NCI-H82 (cell line): Measurements from ENCODE around the gene C6orf141.

Experiments
- DNase-seq: peaks from one replicate; lab custom pipeline; 2025; lab: John Stamatoyannopoulos, UW

The C6orf141 gene

GRCh38 chr6:49550492-49551077, at the start of gene C6orf141:
Gene C6orf141, plus strand, starts transcription at chr6:49550668. Its CDS starts 125 bp downstream, at chr6:49550793.
- peak; percentile 94 for DNase-seq

- DNase-seq, result peak; percentile 17
These were observed 45.8 kb upstream of the C6orf141 start for GRCh38 chr6:49504666-49505065.

- DNase-seq, result no peak
These were observed 43.8 kb upstream of the C6orf141 start for GRCh38 chr6:49506569-49507111.

- no peak for DNase-seq
These were observed 41.1 kb upstream of the C6orf141 start for GRCh38 chr6:49509342-49509741.

GRCh38 chr6:49513153-49513989, 37.1 kb upstream of the C6orf141 start:
- no peak for DNase-seq

- DNase-seq, result no peak
These were observed 35.6 kb upstream of the C6orf141 start for GRCh38 chr6:49514571-49515484.

- DNase-seq, result no peak
These were observed 34.9 kb upstream of the C6orf141 start for GRCh38 chr6:49515485-49516146.

- DNase-seq, result no peak
These were observed 34.3 kb upstream of the C6orf141 start for GRCh38 chr6:49516147-49516505.

- no peak for DNase-seq
These were observed 32.5 kb upstream of the C6orf141 start for GRCh38 chr6:49517919-49518318.

GRCh38 chr6:49519660-49520059, 30.8 kb upstream of the C6orf141 start:
- no peak for DNase-seq

GRCh38 chr6:49522710-49523593, 27.5 kb upstream of the C6orf141 start:
- DNase-seq, result no peak

- no peak for DNase-seq
These were observed 26.6 kb upstream of the C6orf141 start for GRCh38 chr6:49523901-49524300.

GRCh38 chr6:49524541-49524940, 25.9 kb upstream of the C6orf141 start:
- DNase-seq, result no peak

GRCh38 chr6:49526598-49526997, 23.9 kb upstream of the C6orf141 start:
- DNase-seq, result no peak

- DNase-seq, result no peak
These were observed 23.1 kb upstream of the C6orf141 start for GRCh38 chr6:49527320-49527719.

GRCh38 chr6:49528571-49528970, 21.9 kb upstream of the C6orf141 start:
- DNase-seq, result peak; percentile 68

- no peak for DNase-seq
These were observed 20.2 kb upstream of the C6orf141 start for GRCh38 chr6:49530141-49530776.

GRCh38 chr6:49531774-49532569, 18.5 kb upstream of the C6orf141 start:
- DNase-seq, result peak; percentile 82

GRCh38 chr6:49535795-49536194, 14.7 kb upstream of the C6orf141 start:
- no peak for DNase-seq
